Ovary (tissue), 3 donors: ENCODE measurements around the gene RUFY3.

Source experiments
- CTCF ChIP-seq, 3 donors: fragments of 450-650 bp in 2 of 3; fragments of 200-600 bp in 1 of 3; IDR thresholded peaks; one replicate each; pipeline versions ENCODE4 v1.5.1 to v1.8.0; 2016 to 2022; ENCODE audit warnings: antibody characterized with exemption in 3 of 3, mild to moderate bottlenecking in 1 of 3
- EP300 ChIP-seq: sonication (generic); formaldehyde crosslinking; IDR thresholded peaks from one replicate; pipeline ENCODE4 v1.6.1; 2017; ENCODE audit warnings: antibody characterized with exemption
- POLR2A ChIP-seq: fragments of 450-650 bp; IDR thresholded peaks from one replicate; pipeline ENCODE4 v1.6.1; 2017; ENCODE audit warnings: antibody characterized with exemption, mild to moderate bottlenecking, moderate library complexity
- donor health status: DM: no; HTN: no; CAD: no.

- TF ChIP-seq CTCF (IDR thresholded peaks at IDR 0.05) (no peak), POLR2A (no peak), EP300 (no peak)
Observed at GRCh38 chr4:70749313-70749712, 27.5 kb downstream of the RUFY3 start.
